ENCODE measurements around the gene GBX1. TPM values are rescaled to one million over a fixed set of nuclear protein-coding genes. Genes with fewer than 3 reads are reported as not detected.
A peak's percentile ranks its signal among the peaks of the same experiment; 100 is the strongest.

Gene GBX1
- total RNA-seq, 1 donor from 2014 or later: not detected

GRCh38 chr7:151139071-151139790, 28.3 kb downstream of the GBX1 start:
- no peak for DNase-seq

- DNase-seq: no peak
Measured at GRCh38 chr7:151138153-151138851, 29.2 kb downstream of the GBX1 start.

- no peak for DNase-seq
Measured at GRCh38 chr7:151137791-151138152, 29.7 kb downstream of the GBX1 start.

- DNase-seq: no peak
Measured at GRCh38 chr7:151137076-151137675, 30.3 kb downstream of the GBX1 start.

- DNase-seq: no peak
Measured at GRCh38 chr7:151135866-151136843, 31.3 kb downstream of the GBX1 start.

GRCh38 chr7:151135525-151135845, 32.0 kb downstream of the GBX1 start:
- no peak for DNase-seq

- no peak for DNase-seq
Measured at GRCh38 chr7:151134743-151135524, 32.6 kb downstream of the GBX1 start.

GRCh38 chr7:151133986-151134742, 33.3 kb downstream of the GBX1 start:
- no peak for DNase-seq

GRCh38 chr7:151133266-151133985, 34.1 kb downstream of the GBX1 start:
- DNase-seq: no peak

- no peak for DNase-seq
Measured at GRCh38 chr7:151132461-151133205, 34.9 kb downstream of the GBX1 start.

- DNase-seq: peak; percentile 96
Measured at GRCh38 chr7:151131592-151132293, 35.8 kb downstream of the GBX1 start.

GRCh38 chr7:151131224-151131591, 36.3 kb downstream of the GBX1 start:
- no peak for DNase-seq

GRCh38 chr7:151130741-151131157, 36.7 kb downstream of the GBX1 start:
- no peak for DNase-seq

- no peak for DNase-seq
Measured at GRCh38 chr7:151129960-151130591, 37.4 kb downstream of the GBX1 start.

GRCh38 chr7:151129117-151129959, 38.2 kb downstream of the GBX1 start:
- peak; percentile 57 for DNase-seq

GRCh38 chr7:151128716-151129115, 38.8 kb downstream of the GBX1 start:
- no peak for DNase-seq

GRCh38 chr7:151128144-151128543, 39.4 kb downstream of the GBX1 start:
- DNase-seq: no peak

All from tongue (tissue), 2 donors.